Urinary bladder (tissue), 4 donors: ENCODE results near the gene LRRK1. TPM values are rescaled to one million over a fixed set of nuclear protein-coding genes. Genes with fewer than 3 reads are reported as not detected.

Experiments used
- DNase-seq: peaks from one replicate; pipeline ENCODE4 v3.0.0-alpha.2; 2015; ENCODE audit errors: extremely low spot score
- H3K27ac ChIP-seq: one replicate; pipeline ENCODE4 v1.5.1; 2013; ENCODE audit warnings: low read depth, mild to moderate bottlenecking, moderate library complexity
- H3K36me3 ChIP-seq: one replicate; pipeline ENCODE4 v1.6.1; 2013; ENCODE audit warnings: mild to moderate bottlenecking, moderate library complexity; ENCODE audit not compliant: insufficient read depth
- H3K4me1 ChIP-seq: one replicate; pipeline ENCODE4 v1.6.1; 2013; ENCODE audit warnings: mild to moderate bottlenecking, moderate library complexity; ENCODE audit not compliant: insufficient read depth
- H3K4me3 ChIP-seq: one replicate; pipeline ENCODE4 v1.5.1; 2013; ENCODE audit warnings: low read depth, low read length
- WGBS: extraction: QIAGEN DNeasy Blood & Tissue Kit; methylation state at CpG from one replicate; pipeline ENCODE4 v1.1.7; 2013; 5-methylcytosine and 5-hydroxymethylcytosine counted together
- polyA plus RNA-seq: library from polyadenylated mRNA; stranded (reverse); fragments of 200-250 nt; gene quantifications from one replicate; pipeline ENCODE4 v1.2.3, GENCODE V29; 2013
- total RNA-seq: library from RNA; depleted of rRNA; stranded (reverse); fragments of >200 nt; gene quantifications from one replicate; pipeline ENCODE4 v1.2.3, GENCODE V29; 2014
- donor health status: healthy with polysubstance abuse.
- donor health status: healthy.

The LRRK1 gene
- total and polyA plus RNA-seq, 2 donors, result 9.9 to 12.3 TPM

- H3K36me3 ChIP-seq, result no peaks in the 10 kb centered on the region
- no peak overlapping the region for H3K27ac ChIP-seq
- DNase-seq, result no peak
- no peak overlapping the region for H3K4me3 ChIP-seq
- no peaks in the 10 kb centered on the region for H3K4me1 ChIP-seq
- WGBS, result 86% methylated on average over 7 of the region's 7 CpGs
These were observed 33.3 kb upstream of the LRRK1 start for GRCh38 chr15:100885811-100886210.

GRCh38 chr15:100887211-100887913 lies 31.8 kb upstream of the LRRK1 start:
- WGBS, result 94% methylated on average over 22 of the region's 22 CpGs
- Histone ChIP-seq H3K4me1 (no peaks in the 10 kb centered on the region), H3K4me3 (no peak overlapping the region), H3K36me3 (no peaks in the 10 kb centered on the region), H3K27ac (no peak overlapping the region)
- DNase-seq, result no peak

GRCh38 chr15:100889385-100890050 lies 29.6 kb upstream of the LRRK1 start:
- Histone ChIP-seq H3K27ac (peak overlapping the region; percentile 41), H3K4me1 (no peaks in the 10 kb centered on the region), H3K36me3 (no peaks in the 10 kb centered on the region), H3K4me3 (no peak overlapping the region)
- 32% methylated on average over 20 of the region's 20 CpGs for WGBS
- DNase-seq, result peak; percentile 70

- DNase-seq, result no peak
- no peaks in the 10 kb centered on the region for H3K4me1 ChIP-seq
- H3K36me3 ChIP-seq, result no peaks in the 10 kb centered on the region
- 81% methylated on average over 10 of the region's 10 CpGs for WGBS
- no peak overlapping the region for H3K4me3 ChIP-seq
- no peak overlapping the region for H3K27ac ChIP-seq
These were observed 29.0 kb upstream of the LRRK1 start for GRCh38 chr15:100890051-100890720.

DNA sequence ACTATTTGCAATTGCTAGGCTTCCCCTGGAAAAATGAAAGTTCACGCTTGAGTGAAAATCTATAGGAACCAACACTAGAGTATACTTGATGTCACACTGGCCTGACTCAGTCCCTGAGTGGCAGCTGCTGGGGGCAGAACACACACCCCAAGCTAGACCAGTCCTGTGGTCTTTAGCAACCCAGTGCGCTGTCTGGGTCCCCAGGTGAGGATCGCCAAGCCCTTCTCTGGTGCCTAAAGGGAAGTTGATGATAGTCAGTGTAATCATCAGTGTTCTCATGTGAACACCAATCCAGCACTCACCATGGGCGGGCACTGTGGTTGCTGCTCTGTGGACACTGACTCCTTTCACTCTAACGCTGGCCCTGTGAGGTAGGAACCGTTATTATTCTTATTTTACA lies 28.3 kb upstream of the LRRK1 start:
- no peak for DNase-seq
- Histone ChIP-seq H3K27ac (no peak overlapping the region), H3K4me1 (no peaks in the 10 kb centered on the region), H3K36me3 (peaks cover 1% of the 10 kb centered on the region), H3K4me3 (no peak overlapping the region)
- WGBS, result 94% methylated on average over 6 of the region's 6 CpGs

DNA sequence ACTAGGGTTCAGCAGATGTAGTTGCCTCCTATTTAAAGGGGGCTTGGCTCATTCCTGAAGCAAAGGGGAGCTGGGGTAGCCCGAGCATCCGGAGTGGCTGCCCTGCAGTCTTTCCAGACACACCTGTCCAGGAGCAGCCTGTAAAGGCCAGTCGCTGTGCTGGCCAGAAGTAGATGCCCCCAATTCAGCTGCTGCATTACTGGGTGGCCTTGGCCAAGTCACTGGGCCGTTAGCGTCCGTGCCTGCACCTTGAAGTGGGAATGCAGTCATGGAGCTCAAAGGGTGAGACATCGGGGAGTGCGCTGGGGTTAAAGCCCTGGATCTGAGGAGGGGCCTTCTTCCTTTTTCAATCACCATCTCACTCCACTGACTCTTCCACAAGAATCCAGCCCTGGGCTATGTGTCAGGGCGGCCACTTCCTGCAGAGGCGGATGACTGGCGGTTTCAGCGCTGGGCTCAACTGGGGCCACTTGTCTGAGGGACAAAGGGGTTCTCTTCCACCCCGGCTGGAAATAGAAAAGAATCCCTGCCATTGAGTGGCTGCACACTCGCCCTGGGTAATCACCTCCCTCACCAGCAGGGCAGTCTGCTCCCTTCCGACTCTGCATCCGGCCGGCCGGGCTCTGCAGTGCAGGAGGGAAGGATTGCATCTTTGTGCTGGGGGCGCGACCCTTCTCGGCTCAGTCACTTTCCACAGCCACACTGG lies 27.7 kb upstream of the LRRK1 start:
- no peak for DNase-seq
- 74% methylated on average over 21 of the region's 21 CpGs for WGBS
- Histone ChIP-seq H3K4me1 (no peaks in the 10 kb centered on the region), H3K36me3 (peaks cover 1% of the 10 kb centered on the region), H3K27ac (no peak overlapping the region), H3K4me3 (no peak overlapping the region)

- Histone ChIP-seq H3K36me3 (peaks cover 1% of the 10 kb centered on the region), H3K4me3 (no peak overlapping the region), H3K4me1 (no peaks in the 10 kb centered on the region), H3K27ac (no peak overlapping the region)
- WGBS, result 75% methylated on average over 6 of the region's 6 CpGs
- no peak for DNase-seq
These were observed 27.2 kb upstream of the LRRK1 start for GRCh38 chr15:100892013-100892355.

DNA sequence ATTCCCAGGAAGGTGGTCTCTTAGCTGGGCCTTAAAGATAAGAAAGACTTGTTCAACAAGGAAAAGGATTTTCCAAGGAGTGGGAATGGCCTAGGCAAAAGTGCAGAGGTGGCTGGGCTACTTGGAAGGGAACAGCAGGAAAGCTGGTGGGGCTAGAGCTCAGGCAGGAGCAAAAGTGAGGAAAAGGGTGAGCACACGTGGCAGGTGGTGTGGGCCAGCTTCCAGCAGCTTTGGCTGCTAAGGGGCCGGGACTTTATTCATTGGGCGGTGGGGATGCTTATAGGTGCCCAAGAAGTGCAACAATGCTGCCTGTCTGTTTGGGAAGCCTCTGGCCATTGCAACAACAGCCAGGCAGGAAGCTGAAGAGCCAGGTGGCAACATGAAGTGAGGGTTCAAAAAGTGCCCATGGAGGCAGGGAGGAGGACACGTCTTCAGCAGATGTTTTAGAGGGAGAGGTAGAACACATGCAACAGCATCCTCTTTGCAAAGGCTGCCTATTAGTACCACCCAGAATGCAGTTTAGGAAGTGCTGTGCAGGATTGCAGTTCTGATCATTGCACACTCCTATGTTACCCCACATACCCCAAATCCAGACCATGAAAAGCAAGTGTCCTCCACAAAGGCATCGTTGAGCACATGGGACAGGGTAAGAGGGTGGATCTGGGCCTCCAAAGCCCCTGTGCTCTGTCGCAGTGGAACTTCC lies 25.7 kb upstream of the LRRK1 start:
- Histone ChIP-seq H3K36me3 (peaks cover 1% of the 10 kb centered on the region), H3K27ac (no peak overlapping the region), H3K4me3 (no peak overlapping the region), H3K4me1 (no peaks in the 10 kb centered on the region)
- WGBS, result 94% methylated on average over 6 of the region's 6 CpGs
- DNase-seq, result no peak

- no peak for DNase-seq
- WGBS, result 86% methylated on average over 9 of the region's 9 CpGs
- H3K36me3 ChIP-seq, result peaks cover 1% of the 10 kb centered on the region
These were observed 25.2 kb upstream of the LRRK1 start for GRCh38 chr15:100893964-100894295.

DNA sequence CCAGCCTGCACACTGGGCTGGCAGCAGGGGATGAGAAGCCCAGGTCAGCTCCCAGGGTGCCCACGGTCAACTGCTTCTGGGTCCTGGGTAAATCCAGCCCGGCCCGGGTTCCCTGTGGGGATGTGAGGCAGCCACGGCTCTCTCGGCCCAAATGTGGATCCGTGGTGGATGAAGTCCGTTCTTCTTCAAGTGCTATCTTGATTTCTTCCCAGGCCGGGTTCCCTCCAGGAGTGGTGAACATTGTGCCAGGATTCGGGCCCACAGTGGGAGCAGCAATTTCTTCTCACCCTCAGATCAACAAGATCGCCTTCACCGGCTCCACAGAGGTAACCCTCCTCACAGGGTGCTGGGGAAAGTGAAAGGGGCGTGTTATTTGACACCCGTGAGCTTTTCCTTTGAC lies 23.4 kb upstream of the LRRK1 start:
- no peak overlapping the region for H3K4me3 ChIP-seq
- DNase-seq, result no peak
- H3K27ac ChIP-seq, result no peak overlapping the region
- H3K4me1 ChIP-seq, result no peaks in the 10 kb centered on the region
- H3K36me3 ChIP-seq, result peaks cover 1% of the 10 kb centered on the region
- 91% methylated on average over 13 of the region's 13 CpGs for WGBS

More at GRCh38 chr15:100893964-100894295, 25.2 kb upstream of the LRRK1 start:
- no peak overlapping the region for H3K27ac ChIP-seq
- H3K4me1 ChIP-seq, result no peaks in the 10 kb centered on the region
- H3K4me3 ChIP-seq, result no peak overlapping the region

DNA sequence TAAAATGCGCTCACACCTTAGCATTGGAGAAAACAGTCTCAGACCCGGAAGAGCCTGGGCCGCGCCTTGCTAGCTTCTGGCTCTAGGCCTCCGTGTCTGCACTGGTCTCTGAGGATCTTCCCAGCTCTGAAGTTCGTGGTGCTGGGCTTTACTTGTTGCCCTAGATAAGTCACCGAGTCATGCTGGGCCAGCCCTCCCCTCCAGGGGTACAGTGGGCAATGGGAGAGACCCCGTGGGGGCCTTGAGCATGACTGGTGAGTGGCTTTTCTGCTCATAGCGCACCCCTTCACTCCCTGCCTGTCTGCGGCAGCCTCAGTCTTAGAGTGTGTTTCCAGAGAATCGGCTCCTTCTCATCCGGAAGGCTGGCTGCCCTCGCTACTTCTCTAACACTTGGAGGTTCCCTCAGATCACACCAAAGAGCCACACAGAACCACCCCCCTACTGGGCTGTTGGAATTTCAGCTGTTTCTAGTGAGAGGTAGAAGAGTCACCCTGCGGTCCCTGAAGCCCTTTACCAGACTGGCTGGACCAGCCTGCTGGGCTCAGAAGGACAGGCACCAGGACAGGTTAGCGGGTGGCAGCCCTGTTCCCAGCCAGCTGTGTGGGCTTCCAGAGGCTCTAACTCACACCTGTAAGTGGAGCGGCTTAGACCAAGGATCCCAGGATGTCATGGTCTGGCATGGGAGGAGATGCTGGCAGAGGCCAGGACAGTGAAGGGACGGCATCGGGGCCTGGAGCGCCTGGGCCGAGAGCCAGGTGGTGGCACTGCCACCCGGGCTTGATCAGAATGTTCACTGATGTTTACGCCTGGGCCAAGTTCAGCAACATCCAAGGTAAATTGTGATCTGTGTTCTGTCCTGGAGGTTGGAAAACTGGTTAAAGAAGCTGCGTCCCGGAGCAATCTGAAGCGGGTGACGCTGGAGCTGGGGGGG lies 21.7 kb upstream of the LRRK1 start:
- no peaks in the 10 kb centered on the region for H3K4me1 ChIP-seq
- H3K27ac ChIP-seq, result no peak overlapping the region
- no peak for DNase-seq
- H3K36me3 ChIP-seq, result peaks cover 1% of the 10 kb centered on the region
- 89% methylated on average over 26 of the region's 26 CpGs for WGBS
- H3K4me3 ChIP-seq, result no peak overlapping the region

- H3K36me3 ChIP-seq, result peaks cover 1% of the 10 kb centered on the region
- WGBS, result 91% methylated on average over 9 of the region's 9 CpGs
- no peak overlapping the region for H3K4me3 ChIP-seq
- H3K27ac ChIP-seq, result no peak overlapping the region
- H3K4me1 ChIP-seq, result no peaks in the 10 kb centered on the region
- DNase-seq, result no peak
These were observed 21.0 kb upstream of the LRRK1 start for GRCh38 chr15:100898152-100898490.
